Stimulated activated CD8-positive, alpha-beta memory T cell treated with anti-CD3 and anti-CD28 coated beads, Interleukin-7, amount 100 ng/mL, for 1 hour (primary cell): Measurements from ENCODE around the gene OVAAL.

Source experiments
- DNase-seq, 2 donors: peaks; one replicate each; pipeline ENCODE4 v3.0.0-alpha.2; 2020; ENCODE audit warnings: low read depth in 2 of 2

Gene OVAAL

DNA sequence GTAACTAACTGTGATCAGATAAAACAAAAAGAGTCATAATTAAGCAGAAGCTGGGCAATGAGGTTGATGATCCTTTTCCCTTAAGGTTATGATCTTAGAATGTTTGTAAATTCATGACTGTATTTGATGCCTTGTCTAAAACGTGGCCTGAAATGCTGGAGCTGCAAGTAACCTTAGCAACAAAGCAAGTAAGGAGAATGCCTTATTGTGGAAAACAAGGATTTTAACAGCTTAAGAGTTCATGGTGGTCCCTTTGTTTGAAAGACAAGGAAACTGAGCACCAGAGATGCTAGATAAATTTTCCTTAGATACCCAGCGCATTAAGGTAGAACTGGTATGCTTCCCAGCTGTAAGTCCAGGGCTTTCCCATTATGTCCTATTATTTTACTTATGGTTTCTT, 47.4 kb downstream of the OVAAL start:
- DNase-seq = no peak

DNA sequence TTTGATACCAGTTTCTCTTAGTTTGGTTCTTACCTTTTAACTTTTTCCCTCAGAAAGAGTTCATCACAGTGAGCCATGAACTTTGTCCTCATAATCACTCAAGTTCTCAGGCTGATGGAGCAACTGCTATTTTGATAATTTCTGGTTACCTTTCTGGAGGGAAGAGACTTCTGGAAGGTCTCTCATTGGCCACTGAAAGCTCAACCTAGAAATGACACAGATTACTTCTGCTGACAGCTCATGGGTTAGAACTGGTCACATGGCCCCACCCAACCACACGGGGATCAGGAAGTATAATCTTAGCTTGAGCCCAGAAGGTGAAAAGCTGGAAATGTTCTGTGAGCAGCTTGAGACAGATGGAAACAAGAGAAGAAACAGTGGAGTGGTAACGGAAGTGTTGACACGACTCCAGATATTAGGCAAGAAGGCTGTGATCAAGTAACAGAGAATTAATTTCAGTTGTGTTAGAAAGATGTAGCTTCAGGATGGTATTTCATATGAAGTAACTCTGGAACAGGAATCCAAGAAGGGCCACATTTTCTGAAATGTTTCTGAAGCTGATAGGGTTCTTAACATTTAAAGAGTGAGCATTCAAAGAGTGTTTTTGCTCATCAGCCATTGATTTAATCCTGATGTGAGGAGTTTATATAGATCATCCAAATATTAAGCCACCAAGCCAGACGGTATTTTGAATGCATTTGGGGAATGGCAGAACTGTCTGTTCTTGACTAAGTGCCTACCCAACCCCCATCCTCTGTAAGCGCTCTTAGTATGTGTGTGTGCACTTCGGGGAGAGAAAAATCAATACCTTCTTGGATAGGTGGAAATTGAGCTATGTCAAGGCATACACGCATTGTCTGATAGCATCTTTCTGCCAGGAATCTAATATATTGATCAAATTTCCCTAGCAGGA, 51.1 kb downstream of the OVAAL start:
- DNase-seq = no peak

DNA sequence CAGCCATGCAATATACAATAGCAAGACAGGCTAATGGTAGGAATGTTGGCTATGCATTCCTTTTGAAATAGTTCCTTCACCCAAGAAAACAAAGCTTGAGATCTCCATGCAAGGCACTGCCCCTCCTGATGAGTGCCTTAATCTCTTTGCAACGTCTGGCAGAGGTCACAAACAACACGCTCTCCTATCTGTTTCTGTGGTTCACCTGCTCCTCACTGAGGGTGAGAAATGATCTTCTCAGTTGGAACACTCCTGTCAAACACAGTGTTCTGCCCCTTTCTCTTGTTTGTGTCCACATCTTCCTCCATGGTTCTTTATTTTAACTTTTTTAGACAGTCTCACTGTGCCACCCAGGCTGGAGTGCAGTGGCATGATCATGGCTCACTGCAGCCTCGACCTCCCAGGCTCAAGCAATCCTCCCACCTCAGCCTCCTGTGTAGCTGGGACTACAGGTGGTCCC, 51.8 kb downstream of the OVAAL start:
- no peak for DNase-seq

DNA sequence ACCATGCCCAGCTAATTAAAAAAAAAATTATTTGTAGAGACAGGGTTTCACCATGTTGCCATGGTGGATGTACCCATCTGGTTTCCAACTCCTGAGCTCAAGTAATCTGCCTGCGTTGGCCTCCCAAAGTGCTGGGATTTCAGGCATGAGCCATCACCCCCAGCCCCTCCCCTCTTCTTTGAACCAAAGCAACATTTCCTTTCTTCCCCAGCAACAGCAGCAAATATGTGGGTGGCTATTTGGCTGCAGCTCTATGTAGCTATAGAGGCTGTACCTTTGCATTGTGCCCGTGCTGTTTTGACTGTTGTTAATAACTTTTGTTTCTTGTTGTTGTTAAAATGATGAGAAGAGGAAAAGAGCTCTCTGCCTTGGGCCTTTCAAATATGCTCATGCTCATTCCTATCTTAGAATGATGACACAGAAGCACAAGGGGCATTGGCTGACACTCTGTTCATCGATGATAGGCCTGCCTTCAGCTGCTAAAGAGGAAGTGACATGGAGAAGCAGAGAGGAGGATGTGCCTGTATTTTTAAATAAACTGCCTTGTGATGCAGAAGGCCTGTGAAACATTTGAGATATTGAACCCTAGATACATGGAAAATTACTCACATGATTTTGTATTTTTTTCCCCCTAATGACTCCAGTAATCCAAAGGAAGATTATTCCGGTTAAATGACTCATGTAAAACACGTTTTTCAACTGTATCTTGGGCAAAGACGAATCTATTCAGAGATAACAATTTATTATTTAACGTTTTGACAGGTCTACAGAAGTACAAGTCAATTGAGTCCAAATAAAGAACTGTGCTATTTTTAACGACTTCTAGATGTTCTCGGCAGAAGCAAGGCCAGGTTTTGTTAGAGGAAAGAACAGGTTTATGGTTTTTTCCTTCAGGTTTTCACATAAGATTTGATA, 52.5 kb downstream of the OVAAL start:
- no peak for DNase-seq

DNA sequence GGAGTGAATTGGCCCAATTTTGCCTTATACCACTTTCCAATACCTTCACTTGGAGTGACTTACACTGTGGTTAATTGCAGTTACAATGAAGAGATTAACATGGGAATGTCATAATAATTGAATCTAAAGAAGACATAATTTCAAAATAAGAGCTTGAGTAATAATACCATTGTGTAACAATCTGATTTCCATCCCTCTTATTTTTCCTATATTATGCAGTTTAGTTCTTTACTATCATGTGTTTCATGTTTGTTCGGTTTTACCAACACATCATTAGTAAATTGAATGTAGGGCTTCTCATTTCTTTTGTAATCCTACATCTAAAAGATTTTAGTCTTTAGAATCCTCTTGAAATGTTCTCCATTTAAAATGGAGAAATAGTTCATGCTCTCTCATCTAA, 53.9 kb downstream of the OVAAL start:
- DNase-seq = no peak

DNA sequence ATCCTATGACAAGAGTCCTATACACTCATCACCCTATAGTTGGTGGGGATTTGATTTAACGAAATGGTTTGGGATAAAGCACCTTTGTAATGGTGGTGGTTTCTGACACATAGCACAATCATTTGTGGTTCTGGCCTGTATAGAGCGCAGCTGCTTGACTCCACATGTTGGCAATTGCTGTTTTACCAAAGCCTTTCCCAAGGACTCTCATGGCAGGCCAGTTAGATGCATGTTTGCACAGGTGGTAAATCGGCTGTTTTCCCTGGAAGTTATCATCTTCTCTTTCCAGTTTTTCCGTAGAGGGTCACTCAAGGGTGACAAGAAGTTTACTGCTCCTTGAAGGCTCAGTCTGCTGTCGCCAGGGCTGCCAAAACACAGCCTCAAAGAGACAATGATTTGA, 56.0 kb downstream of the OVAAL start:
- DNase-seq = no peak

DNA sequence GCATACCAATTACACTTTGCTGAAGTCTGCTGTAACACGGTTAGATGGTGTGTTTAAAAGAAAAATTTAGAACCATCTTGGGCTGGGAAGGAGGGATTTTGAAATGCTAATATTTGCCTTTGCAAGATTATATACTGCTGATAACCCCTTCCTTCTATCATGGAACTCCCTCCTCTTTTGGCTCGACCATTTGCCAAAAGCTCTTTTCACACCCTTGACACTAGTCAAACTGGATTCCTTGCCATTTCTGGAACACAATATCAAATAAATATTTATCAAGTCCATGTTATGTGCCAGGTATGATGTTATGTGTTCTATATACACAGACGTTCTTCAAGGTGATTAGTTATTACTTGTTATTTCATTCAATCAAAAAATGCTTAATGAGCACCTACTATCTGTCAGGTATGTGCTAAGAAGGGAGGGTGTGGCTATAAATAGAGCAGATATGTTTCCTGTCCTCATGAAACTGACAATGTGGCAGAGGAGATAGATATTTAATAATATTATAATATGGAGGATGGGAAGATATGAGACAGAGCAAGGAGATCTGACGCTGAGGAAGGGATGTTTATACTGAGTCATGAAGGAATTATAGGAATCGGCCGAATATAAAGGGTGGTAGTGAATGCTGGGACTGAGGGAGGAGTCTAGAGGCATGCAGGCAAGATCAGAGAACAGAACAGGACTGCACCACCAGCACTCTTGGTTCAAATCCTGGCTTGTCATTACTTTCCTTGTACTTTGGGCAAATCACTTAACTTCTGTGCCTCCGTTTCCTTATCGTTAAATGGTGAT, 56.9 kb downstream of the OVAAL start:
- DNase-seq = no peak
